Lung (tissue), 12 donors: ENCODE data around the gene DESI2. TPM values are rescaled to one million over a fixed set of nuclear protein-coding genes. Genes with fewer than 3 reads are reported as not detected.

ENCODE experiments used
- ATAC-seq: fragments of 200-7000 bp; cut with Tn5 transposase; one replicate; pipeline ENCODE4 v1.9.1; 2020; ENCODE audit warnings: moderate number of reproducible peaks; ENCODE audit not compliant: insufficient read depth, low FRiP score
- DNase-seq, 3 donors: peaks; one replicate each; pipeline ENCODE4 v3.0.0-alpha.2; 2013 to 2017
- H3K27ac ChIP-seq, 2 donors: one replicate each; pipeline ENCODE4 v1.5.1; 2013; ENCODE audit warnings: mild to moderate bottlenecking in 2 of 2, moderate library complexity in 2 of 2, control low read depth in 1 of 2, inconsistent platforms in 1 of 2, low read depth in 1 of 2, low read length in 1 of 2
- H3K27me3 ChIP-seq, 3 donors: one replicate each; pipeline ENCODE4 v1.5.1; 2013; ENCODE audit warnings: low read length in 2 of 3; ENCODE audit not compliant: control insufficient read depth in 3 of 3, insufficient read depth in 3 of 3
- H3K36me3 ChIP-seq, 4 donors: one replicate each; pipeline ENCODE4 v1.5.1; 2013; ENCODE audit warnings: low read length in 4 of 4, mild to moderate bottlenecking in 1 of 4, moderate library complexity in 1 of 4; ENCODE audit not compliant: control insufficient read depth in 4 of 4, insufficient read depth in 4 of 4
- H3K4me1 ChIP-seq, 5 donors: one replicate each; pipeline ENCODE4 v1.5.1; 2013; ENCODE audit warnings: low read length in 5 of 5, mild to moderate bottlenecking in 2 of 5, moderate library complexity in 1 of 5; ENCODE audit not compliant: control insufficient read depth in 5 of 5, insufficient read depth in 5 of 5
- H3K4me3 ChIP-seq: one replicate; pipeline ENCODE4 v1.5.1; 2013; ENCODE audit warnings: mild to moderate bottlenecking, control low read depth, moderate library complexity
- H3K9ac ChIP-seq, 2 donors: one replicate each; pipeline ENCODE4 v1.5.1; 2013; ENCODE audit warnings: low read length in 2 of 2, control low read depth in 1 of 2; ENCODE audit not compliant: insufficient read depth in 1 of 2
- H3K9me3 ChIP-seq, 4 donors: one replicate each; pipeline ENCODE4 v1.5.1; 2013; ENCODE audit warnings: low read length in 3 of 4, mild to moderate bottlenecking in 1 of 4, moderate library complexity in 1 of 4; ENCODE audit not compliant: control insufficient read depth in 4 of 4, insufficient read depth in 3 of 4
- CTCF ChIP-seq: IDR thresholded peaks from 2 replicates; pipeline ENCODE4 v1.5.1; 2012; ENCODE audit warnings: mild to moderate bottlenecking; ENCODE audit errors: control extremely low read depth, extremely low read depth
- WGBS, 2 donors: extraction: QIAGEN DNeasy Blood & Tissue Kit; methylation state at CpG; one replicate each; pipeline ENCODE4 v1.1.7; 2013; 5-methylcytosine and 5-hydroxymethylcytosine counted together
- polyA plus RNA-seq, 2 donors: library from polyadenylated mRNA; stranded (reverse); fragments of 200-250 nt; gene quantifications; one replicate each; pipeline ENCODE4 v1.2.1, GENCODE V29; 2013
- total RNA-seq, 2 donors: library from RNA; depleted of rRNA in 1 of 2; stranded (reverse); fragments of >200 nt in 1 of 2; gene quantifications; one replicate each; pipeline ENCODE4 v1.2.1, GENCODE V29; 2014 to 2021
- donor health status: control.
- donor health status: control.
- donor health status: Bipolar disorder and iron deficiency.
- donor health status: healthy.
- donor health status: DM: yes; HTN: yes; CAD: no.

DESI2 gene
- total and polyA plus RNA-seq, 4 donors = 17.1 to 142 (median 35.0) TPM

DNA sequence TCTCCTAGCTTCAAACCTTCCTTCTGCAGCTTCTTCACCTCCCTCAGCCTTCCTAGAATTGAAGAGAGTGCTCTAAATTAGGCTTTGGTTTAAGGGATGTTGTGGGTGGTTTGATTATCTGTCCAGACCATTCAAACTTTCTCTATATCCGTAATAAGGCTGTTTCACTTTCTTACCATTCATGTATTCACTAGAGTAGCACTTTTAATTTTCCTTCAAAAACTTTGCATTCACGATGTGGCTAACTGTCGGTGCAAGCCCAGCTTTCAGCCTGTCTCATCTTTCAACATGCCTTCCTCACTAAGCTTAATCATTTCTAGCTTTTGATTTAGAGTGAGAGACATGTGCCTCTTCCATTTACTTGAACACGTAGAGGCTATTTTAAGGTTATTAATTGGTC lies 26.2 kb upstream of the DESI2 start:
- no peak for DNase-seq
- no peak overlapping the region for H3K4me3 ChIP-seq
- no peak overlapping the region for H3K9ac ChIP-seq
- H3K9me3 ChIP-seq = no peaks in the 10 kb centered on the region
- ATAC-seq = no peak
- H3K27me3 ChIP-seq = no peaks in the 10 kb centered on the region
- no peak overlapping the region for H3K27ac ChIP-seq
- H3K36me3 ChIP-seq = no peaks in the 10 kb centered on the region
- TF ChIP-seq CTCF = no peak
- peaks cover 0 to 7% (median 0%) of the 10 kb centered on the region in 5 donors for H3K4me1 ChIP-seq
- 88 to 96% methylated on average over 4 of the region's 4 CpGs for WGBS, 2 donors

DNA sequence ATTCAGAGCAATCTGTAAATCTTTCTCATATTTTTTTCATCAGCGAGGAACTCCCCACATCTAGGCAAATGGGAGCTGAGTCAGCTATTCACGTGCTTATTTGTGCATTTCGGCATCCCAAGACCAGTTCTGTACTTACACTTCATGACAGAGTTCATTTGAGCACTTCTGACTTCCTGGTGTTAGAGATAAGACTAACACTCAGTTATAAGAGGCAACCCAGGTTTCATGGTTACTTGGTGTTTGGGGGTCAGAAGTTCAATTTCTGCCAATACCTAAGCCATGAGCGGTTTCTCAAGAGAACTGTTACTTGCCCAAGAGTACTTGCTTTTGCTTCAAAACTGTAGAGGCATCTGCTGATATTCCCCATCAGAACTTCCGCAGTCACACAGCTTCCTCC lies 24.1 kb upstream of the DESI2 start:
- H3K9ac ChIP-seq = no peak overlapping the region

DNA sequence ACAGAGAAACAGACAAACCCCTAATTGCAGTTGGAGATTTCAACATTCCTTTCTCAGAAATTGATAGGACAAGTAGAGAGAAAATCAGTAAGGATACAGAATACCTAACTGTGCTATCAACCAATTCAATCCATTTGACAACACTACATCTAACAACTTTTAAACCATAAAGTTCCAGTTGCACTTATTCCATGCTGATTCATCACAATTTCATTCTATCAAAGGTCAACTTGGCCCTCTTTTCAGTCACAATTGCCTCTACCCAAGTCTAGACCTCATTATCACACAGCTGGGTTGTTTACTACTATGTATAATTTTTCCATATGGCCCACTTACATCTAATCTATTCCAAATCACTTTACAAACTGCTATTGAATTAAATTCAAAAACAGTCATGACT lies 19.8 kb upstream of the DESI2 start:
- no peak overlapping the region for H3K4me3 ChIP-seq
- DNase-seq (no peak), ATAC-seq (no peak)
- peaks cover 0 to 7% (median 0%) of the 10 kb centered on the region in 5 donors for H3K4me1 ChIP-seq
- no peaks in the 10 kb centered on the region for H3K27me3 ChIP-seq
- no peak overlapping the region for H3K27ac ChIP-seq
- H3K9ac ChIP-seq = no peak overlapping the region
- no peak for TF ChIP-seq CTCF
- H3K36me3 ChIP-seq = no peaks in the 10 kb centered on the region
- H3K9me3 ChIP-seq = no peaks in the 10 kb centered on the region

More for the DNA sequence above, 24.1 kb upstream of the DESI2 start:
- Histone ChIP-seq H3K4me3 (no peak overlapping the region), H3K27ac (no peak overlapping the region), H3K36me3 (no peaks in the 10 kb centered on the region), H3K27me3 (no peaks in the 10 kb centered on the region), H3K9me3 (no peaks in the 10 kb centered on the region), H3K4me1 (peaks cover 0 to 7% (median 0%) of the 10 kb centered on the region in 5 donors)
- DNase-seq = peak in 2 of 3 donors; percentile 18 to 67
- 67 to 74% methylated on average over 5 of the region's 5 CpGs for WGBS, 2 donors
- no peak for TF ChIP-seq CTCF
- ATAC-seq = peak; percentile 79

DNA sequence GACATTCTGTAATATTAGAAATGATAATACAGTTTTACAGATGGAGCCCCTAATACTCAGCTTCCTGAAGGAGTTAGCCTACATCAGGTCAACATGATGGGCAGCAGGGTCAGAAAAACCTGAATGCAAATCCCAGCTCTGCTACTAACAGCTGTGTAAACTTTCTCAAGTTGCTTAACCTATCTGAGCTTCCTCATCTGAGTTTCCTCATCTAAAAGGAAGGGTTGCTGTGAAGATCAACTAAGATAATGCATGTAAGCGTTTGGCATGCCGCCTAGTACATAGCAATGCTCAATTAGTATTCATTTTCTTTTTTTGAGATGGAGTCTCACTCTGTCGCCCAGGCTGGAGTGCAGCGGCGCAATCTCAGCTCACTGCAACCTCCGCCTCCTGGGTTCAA lies 18.4 kb upstream of the DESI2 start:
- DNase-seq = no peak
- Histone ChIP-seq H3K27me3 (no peaks in the 10 kb centered on the region), H3K4me3 (no peak overlapping the region), H3K4me1 (peaks cover 0 to 1% (median 0%) of the 10 kb centered on the region in 5 donors), H3K9ac (no peak overlapping the region), H3K27ac (no peak overlapping the region), H3K9me3 (no peaks in the 10 kb centered on the region), H3K36me3 (no peaks in the 10 kb centered on the region)
- no peak for ATAC-seq
- TF ChIP-seq CTCF = no peak
- 89 to 91% methylated on average over 6 of the region's 6 CpGs for WGBS, 2 donors
